GM12878 (cell line): ENCODE results near the gene RAPGEF6. TPM values are rescaled to one million over a fixed set of nuclear protein-coding genes. Genes with fewer than 3 reads are reported as not detected.

Experiments
- ATAC-seq: fragments of 200-7000 bp; cut with Tn5 transposase; 3 replicates; pipeline ENCODE4 v1.9.1; 2020; ENCODE audit warnings: mild to moderate bottlenecking, moderate library complexity
- BruUV-seq: library from RNA; stranded (reverse); fragments of 400-500 nt; replicated peaks from 2 replicates; lab custom pipeline; 2021; lab: Mats Ljungman, UMichigan
- CTCF ChIA-PET: fragments of 300-600 bp; sonication (Branson Sonifier 250); formaldehyde crosslinking; extraction: SDS; loops from one replicate; lab custom pipeline; 2021; ENCODE audit warnings: inconsistent platforms; lab: Yijun Ruan, JAX
- POLR2A ChIA-PET: fragments of 350-600 bp; formaldehyde crosslinking; extraction: SDS; loops from one replicate; lab custom pipeline; 2021; ENCODE audit warnings: inconsistent platforms; lab: Charles Lee
- RAD21 ChIA-PET: fragments of 300-600 bp; sonication (Branson Sonifier 250); formaldehyde crosslinking; loops from one replicate; lab custom pipeline; 2023; ENCODE audit warnings: antibody characterized with exemption; ENCODE audit not compliant: unreplicated experiment; lab: Charles Lee
- SMC1A ChIA-PET: fragments of 300-600 bp; sonication (Branson Sonifier 250); formaldehyde crosslinking; loops from one replicate; lab custom pipeline; 2023; ENCODE audit not compliant: unreplicated experiment, uncharacterized antibody; lab: Charles Lee
- DNase-seq: peaks from one replicate; pipeline ENCODE4 v3.0.0-alpha.2; 2011; ENCODE audit warnings: low read depth, low spot score
- FAIRE-seq: peaks from 3 replicates; lab custom pipeline; 2011; peaks lifted over from hg19 to GRCh38; lab: Jason Lieb, UNC
- H2AFZ ChIP-seq: 2 replicates; pipeline ENCODE4 v1.6.0; 2011; ENCODE audit warnings: low read depth, low read length, control low read depth; ENCODE audit not compliant: control insufficient read depth
- H3K27ac ChIP-seq: 2 replicates; pipeline ENCODE4 v1.5.1; 2011; ENCODE audit warnings: control low read depth; ENCODE audit not compliant: control insufficient read depth, insufficient read depth
- H3K27me3 ChIP-seq, 2 experiments: replicated peaks in 1 of 2; 2 replicates each; pipeline versions ENCODE4 v1.6.0 to v1.6.1; 2011; ENCODE audit warnings: low read length in 1 of 2; ENCODE audit not compliant: control insufficient read depth in 2 of 2, insufficient read depth in 2 of 2
- H3K36me3 ChIP-seq, 2 experiments: 2 replicates each; pipeline ENCODE4 v1.5.1; 2011; ENCODE audit warnings: low read length in 1 of 2; ENCODE audit not compliant: control insufficient read depth in 2 of 2, insufficient read depth in 2 of 2
- H3K4me1 ChIP-seq: 2 replicates; pipeline ENCODE4 v1.6.1; 2011; ENCODE audit warnings: mild to moderate bottlenecking, low read length, moderate library complexity, mixed read lengths; ENCODE audit not compliant: control insufficient read depth, insufficient read depth
- H3K4me2 ChIP-seq: 2 replicates; pipeline ENCODE4 v1.6.0; 2011; ENCODE audit warnings: control low read depth; ENCODE audit not compliant: control insufficient read depth, insufficient read depth
- H3K4me3 ChIP-seq: fragments of 200-600 bp; sonication (generic); 2 replicates; pipeline ENCODE4 v1.5.1; 2016
- H3K79me2 ChIP-seq: 2 replicates; pipeline ENCODE4 v1.6.0; 2011; ENCODE audit warnings: low read length; ENCODE audit not compliant: control insufficient read depth, insufficient read depth
- H3K9ac ChIP-seq: 2 replicates; pipeline ENCODE4 v1.8.0; 2011; ENCODE audit warnings: low read length, control low read depth, mixed read lengths; ENCODE audit not compliant: control insufficient read depth, insufficient read depth
- H3K9me3 ChIP-seq: replicated peaks from 3 replicates; pipeline ENCODE4 v1.5.1; 2011; ENCODE audit warnings: mild to moderate bottlenecking, low read length; ENCODE audit not compliant: control insufficient read depth, insufficient read depth
- H4K20me1 ChIP-seq: 2 replicates; pipeline ENCODE4 v1.6.0; 2011; ENCODE audit not compliant: control insufficient read depth, insufficient read depth
- ASH2L ChIP-seq: fragments of 300-600, 200-600 bp; sonication (generic); IDR thresholded peaks from 2 replicates; pipeline ENCODE4 v1.6.1; 2017; ENCODE audit warnings: low read depth, mild to moderate bottlenecking, borderline replicate concordance
- EZH2 ChIP-seq: IDR thresholded peaks from 2 replicates; pipeline ENCODE4 v1.6.1; 2012; ENCODE audit warnings: low read depth, mild to moderate bottlenecking, control low read depth, inconsistent platforms, low read length, borderline replicate concordance; ENCODE audit not compliant: control insufficient read depth
- HCFC1 ChIP-seq: fragments of 150-350 bp; IDR thresholded peaks from 2 replicates; pipeline ENCODE4 v1.6.1; 2014; ENCODE audit warnings: low read length
- HDAC6 ChIP-seq: fragments of 200-600 bp; sonication (generic); IDR thresholded peaks from one replicate; pipeline ENCODE4 v1.8.0; 2017; ENCODE audit warnings: antibody characterized with exemption; ENCODE audit not compliant: unreplicated experiment
- IKZF1 ChIP-seq: fragments of 450-650 bp; conservative IDR thresholded peaks from 2 replicates; pipeline ENCODE4 v1.6.1; 2017; ENCODE audit warnings: antibody characterized with exemption, mild to moderate bottlenecking
- NFXL1 ChIP-seq: fragments of 450-650 bp; IDR thresholded peaks from 2 replicates; pipeline ENCODE4 v1.6.1; 2017; ENCODE audit warnings: antibody characterized with exemption, mild to moderate bottlenecking, borderline replicate concordance
- NR2C1 ChIP-seq: fragments of 450-650 bp; IDR thresholded peaks from 2 replicates; pipeline ENCODE4 v1.6.1; 2017; ENCODE audit warnings: antibody characterized with exemption, mild to moderate bottlenecking, moderate library complexity
- POLR2A ChIP-seq: IDR thresholded peaks from 2 replicates; pipeline ENCODE4 v1.6.1; 2011; ENCODE audit warnings: low read depth, mild to moderate bottlenecking, low read length
- RB1 ChIP-seq: fragments of 450-650 bp; formaldehyde crosslinking; IDR thresholded peaks from 2 replicates; pipeline ENCODE4 v1.6.1; 2017; ENCODE audit warnings: mild to moderate bottlenecking, borderline replicate concordance
- STAT3 ChIP-seq: IDR thresholded peaks from 2 replicates; pipeline ENCODE4 v1.6.1; 2011; ENCODE audit warnings: low read depth, low read length, improper control_type of control experiment
- WRNIP1 ChIP-seq: IDR thresholded peaks from 2 replicates; pipeline ENCODE4 v1.6.1; 2011; ENCODE audit warnings: low read depth, low read length, improper control_type of control experiment, borderline replicate concordance
- ZSCAN29 ChIP-seq: fragments of 450-650 bp; IDR thresholded peaks from 2 replicates; pipeline ENCODE4 v1.6.1; 2017; ENCODE audit warnings: mild to moderate bottlenecking, moderate library complexity
- WGBS: methylation state at CpG from one replicate; pipeline ENCODE4 v1.1.6; 2016; ENCODE audit warnings: low lambda C conversion rate; ENCODE audit not compliant: insufficient replicate concordance, insufficient coverage; ENCODE audit errors: missing lambda C conversion rate; 5-methylcytosine and 5-hydroxymethylcytosine counted together
- in situ Hi-C: fragments of 300-500 bp; cut with MboI; formaldehyde crosslinking; loops from 9 replicates; pipeline ENCODE4 v1.14.3; 2018; ENCODE audit warnings: mixed read lengths
- intact Hi-C: fragments of 100-400 bp; cut with micrococcal nuclease; formaldehyde crosslinking; loops from one replicate; pipeline ENCODE4 v1.14.2; 2022; ENCODE audit not compliant: unreplicated experiment
- polyA plus RNA-seq, 11 experiments: library from polyadenylated mRNA; depleted of rRNA in 4 of 11; unstranded in 6 of 11; stranded (reverse) in 5 of 11; fragments of >200 nt; fragmentation: Nextera tagmentation in 4 of 11; fragmentation: Illumina TruSeq in 1 of 11; extraction: Ambion mirVana in 4 of 11; extraction: Trizol in 1 of 11; gene quantifications; 1 replicate in 1 of 11; 2 replicates in 10 of 11; pipeline versions ENCODE4 v1.2.1 to v1.2.3, GENCODE V29; 2011 to 2016; ENCODE audit warnings: inconsistent platforms in 2 of 11, missing spikeins in 2 of 11, low read depth in 1 of 11
- total RNA-seq, 4 experiments: library from RNA; depleted of rRNA in 3 of 4; stranded (reverse); fragments of >200 nt in 3 of 4; fragmentation: Illumina TruSeq in 1 of 4; extraction: Trizol in 1 of 4; gene quantifications; 2 replicates each; pipeline versions ENCODE4 v1.2.1 to v1.2.3, GENCODE V29; 2013 to 2021
- TF ChIP-seq, protein P1 (sequence below): IDR thresholded peaks from 2 replicates; pipeline ENCODE4 v1.6.1; 2012; ENCODE audit warnings: low read length, inconsistent platforms

The RAPGEF6 gene
- total and polyA plus RNA-seq, 10 of the 15 experiments (the other 5 are each of a cell fraction or from before 2014, with no cell fraction given), result 2.9 to 24.0 (median 14.2) TPM

DNA sequence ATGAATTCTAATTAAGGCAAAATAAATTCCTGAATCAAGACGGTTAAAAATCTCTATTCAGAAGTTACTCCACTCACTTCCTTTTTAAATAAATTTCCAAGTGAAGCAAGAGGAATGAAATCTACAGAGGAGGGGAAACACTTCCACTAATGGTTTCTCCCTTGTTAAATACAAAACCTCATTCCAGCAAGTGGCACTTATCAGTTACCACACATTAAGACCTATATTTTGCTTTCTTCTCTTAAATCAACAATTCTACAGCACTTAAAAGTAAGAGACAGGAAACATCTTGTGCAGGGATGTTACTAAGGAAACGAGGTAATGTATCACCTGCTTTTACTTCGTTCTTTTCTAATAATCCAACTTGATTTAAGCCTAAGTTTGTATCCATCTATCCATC lies 172.6 kb downstream of the RAPGEF6 start:
- H4K20me1 ChIP-seq, result no peaks in the 10 kb centered on the region
- ChIA-PET CTCF (no interaction called here), POLR2A (interaction anchor here (0.6 kb wide), 1 partner anchor 170 kb away, joined by 3 read pairs; no protein-coding TSS in a partner anchor), RAD21 (no interaction called here), SMC1A (interaction anchor here (0.5 to 2.0 kb wide), 3 partner anchors 14 to 545 kb away, joined by 3 to 6 read pairs (median 4); no protein-coding TSS in a partner anchor)
- TF ChIP-seq STAT3 (no peak), RB1 (no peak), ASH2L (no peak), HCFC1 (no peak), IKZF1 (no peak), NR2C1 (no peak), ZSCAN29 (no peak), NFXL1 (no peak), POLR2A (no peak), HDAC6 (no peak), EZH2 (no peak), WRNIP1 (no peak)
- TF ChIP-seq, protein P1, sequence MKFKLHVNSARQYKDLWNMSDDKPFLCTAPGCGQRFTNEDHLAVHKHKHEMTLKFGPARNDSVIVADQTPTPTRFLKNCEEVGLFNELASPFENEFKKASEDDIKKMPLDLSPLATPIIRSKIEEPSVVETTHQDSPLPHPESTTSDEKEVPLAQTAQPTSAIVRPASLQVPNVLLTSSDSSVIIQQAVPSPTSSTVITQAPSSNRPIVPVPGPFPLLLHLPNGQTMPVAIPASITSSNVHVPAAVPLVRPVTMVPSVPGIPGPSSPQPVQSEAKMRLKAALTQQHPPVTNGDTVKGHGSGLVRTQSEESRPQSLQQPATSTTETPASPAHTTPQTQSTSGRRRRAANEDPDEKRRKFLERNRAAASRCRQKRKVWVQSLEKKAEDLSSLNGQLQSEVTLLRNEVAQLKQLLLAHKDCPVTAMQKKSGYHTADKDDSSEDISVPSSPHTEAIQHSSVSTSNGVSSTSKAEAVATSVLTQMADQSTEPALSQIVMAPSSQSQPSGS, result no peak
- H3K9ac ChIP-seq, result no peak overlapping the region
- H3K36me3 ChIP-seq, result peaks cover 0 to 15% of the 10 kb centered on the region in 2 experiments; a peak in 3 of 4 replicates
- BruUV-seq, result no TSS peak
- intact Hi-C loops, result no loop called here
- H3K4me2 ChIP-seq, result no peak overlapping the region
- DNase-seq (no peak), ATAC-seq (no peak), FAIRE-seq (no peak)
- H3K4me1 ChIP-seq, result no peaks in the 10 kb centered on the region
- H3K9me3 ChIP-seq, result no peaks in the 10 kb centered on the region
- 55% methylated on average over 3 of the region's 3 CpGs for WGBS
- no peak overlapping the region for H2AFZ ChIP-seq
- H3K4me3 ChIP-seq, result no peak overlapping the region
- in situ Hi-C loops, result no loop called here
- H3K27ac ChIP-seq, result no peak overlapping the region
- no peaks in the 10 kb centered on the region for H3K27me3 ChIP-seq
- H3K79me2 ChIP-seq, result no peaks in the 10 kb centered on the region
